HCT116 (cell line): Measurements from ENCODE around the gene SORL1. TPM values are rescaled to one million over a fixed set of nuclear protein-coding genes. Genes with fewer than 3 reads are reported as not detected.

Source experiments
- ATAC-seq: fragments of 200-7000 bp; cut with Tn5 transposase; 2 replicates; pipeline ENCODE4 v1.9.1; 2020; ENCODE audit warnings: mild to moderate bottlenecking, moderate library complexity
- BruUV-seq: library from RNA; stranded (reverse); fragments of 400-500 nt; replicated peaks from 2 replicates; lab custom pipeline; 2021; lab: Mats Ljungman, UMichigan
- CTCF ChIA-PET: fragments of 300-600 bp; sonication (Branson Sonifier 250); formaldehyde crosslinking; loops from one replicate; lab custom pipeline; 2021; ENCODE audit warnings: antibody characterized with exemption; lab: Charles Lee
- POLR2A ChIA-PET: fragments of 300-600, 350-600 bp; sonication (Branson Sonifier 250); formaldehyde crosslinking; loops from one replicate; lab custom pipeline; 2021; ENCODE audit warnings: antibody characterized with exemption; lab: Charles Lee
- RAD21 ChIA-PET, 2 experiments: fragments of 300-600 bp; sonication (Branson Sonifier 250); formaldehyde crosslinking; loops; one replicate each; lab custom pipeline; 2023; ENCODE audit warnings: low total read pairs in 2 of 2; ENCODE audit not compliant: uncharacterized antibody in 2 of 2, unreplicated experiment in 2 of 2, low non-redundant PET in 1 of 2; lab: Charles Lee
- DNase-seq: peaks from one replicate; pipeline ENCODE4 v3.0.0-alpha.2; 2010; ENCODE audit warnings: low read depth, low spot score
- H2AFZ ChIP-seq: fragments of 200-600 bp; shearing (Covaris generic), sonication (generic); 2 replicates; pipeline ENCODE4 v1.6.1; 2017; ENCODE audit warnings: low read depth, mixed run types, mixed read lengths, antibody characterized with exemption, low read length; ENCODE audit not compliant: poor library complexity, severe bottlenecking
- H3K27ac ChIP-seq: 2 replicates; pipeline ENCODE4 v1.5.1; 2012; ENCODE audit warnings: low read depth, low read length
- H3K27me3 ChIP-seq: fragments of 200-600 bp; sonication (generic); 2 replicates; pipeline ENCODE4 v1.6.1; 2016; ENCODE audit warnings: mixed run types, low read length, mixed read lengths; ENCODE audit not compliant: insufficient read depth
- H3K36me3 ChIP-seq, 2 experiments: fragments of 200-500 bp in 1 of 2; fragments of 200-600 bp in 1 of 2; sonication (Bioruptor generic) in 1 of 2; sonication (generic) in 1 of 2; 2 replicates each; pipeline versions ENCODE4 v1.5.1 to v1.6.1; 2014 to 2016; ENCODE audit warnings: low read length in 2 of 2, inconsistent platforms in 1 of 2, mixed read lengths in 1 of 2, mixed run types in 1 of 2; ENCODE audit not compliant: insufficient read depth in 2 of 2, control insufficient read depth in 1 of 2
- H3K4me1 ChIP-seq, 2 experiments: fragments of 200-600 bp in 1 of 2; sonication (generic) in 1 of 2; 2 replicates each; pipeline versions ENCODE4 v1.5.1 to v1.6.1; 2012 to 2017; ENCODE audit warnings: low read length in 2 of 2, inconsistent platforms in 1 of 2, mild to moderate bottlenecking in 1 of 2, mixed read lengths in 1 of 2, mixed run types in 1 of 2, moderate library complexity in 1 of 2; ENCODE audit not compliant: insufficient read depth in 2 of 2, control insufficient read depth in 1 of 2
- H3K4me2 ChIP-seq: fragments of 200-600 bp; sonication (generic); 2 replicates; pipeline ENCODE4 v1.6.1; 2017; ENCODE audit warnings: mixed run types, low read length, mixed read lengths
- H3K4me3 ChIP-seq, 2 experiments: fragments of 200-600 bp in 1 of 2; sonication (generic) in 1 of 2; replicated peaks in 1 of 2; 2 replicates each; pipeline ENCODE4 v1.5.1; 2011 to 2016; ENCODE audit warnings: low read length in 2 of 2, control low read depth in 1 of 2, low read depth in 1 of 2, mild to moderate bottlenecking in 1 of 2, mixed read lengths in 1 of 2, mixed run types in 1 of 2
- H3K79me2 ChIP-seq: fragments of 200-600 bp; sonication (generic); 2 replicates; pipeline ENCODE4 v1.6.1; 2017; ENCODE audit warnings: mild to moderate bottlenecking, mixed run types, low read length, moderate library complexity, mixed read lengths; ENCODE audit not compliant: insufficient read depth
- H3K9ac ChIP-seq: fragments of 200-600 bp; sonication (generic); 2 replicates; pipeline ENCODE4 v1.6.1; 2016; ENCODE audit warnings: low read length, mixed read lengths
- H3K9me2 ChIP-seq: fragments of 200-600 bp; sonication (generic), shearing (Covaris generic); 2 replicates; pipeline ENCODE4 v1.6.1; 2017; ENCODE audit warnings: mixed run types, mild to moderate bottlenecking, moderate library complexity; ENCODE audit not compliant: insufficient read depth
- H3K9me3 ChIP-seq, 2 experiments: fragments of 200-500 bp in 1 of 2; fragments of 200-600 bp in 1 of 2; sonication (Bioruptor generic) in 1 of 2; sonication (generic) in 1 of 2; 2 replicates each; pipeline ENCODE4 v1.6.1; 2014 to 2017; ENCODE audit warnings: low read length in 2 of 2, mixed read lengths in 2 of 2, inconsistent platforms in 1 of 2, low read depth in 1 of 2, mild to moderate bottlenecking in 1 of 2, mixed run types in 1 of 2, moderate library complexity in 1 of 2; ENCODE audit not compliant: control insufficient read depth in 1 of 2, insufficient read depth in 1 of 2
- H4K20me1 ChIP-seq: fragments of 200-600 bp; sonication (generic), shearing (Covaris generic); 2 replicates; pipeline ENCODE4 v1.6.1; 2017; ENCODE audit warnings: mixed run types, mild to moderate bottlenecking, moderate library complexity; ENCODE audit not compliant: insufficient read depth
- CBX3 ChIP-seq: IDR thresholded peaks from 2 replicates; pipeline ENCODE4 v1.6.1; 2012; ENCODE audit warnings: low read depth
- CEBPB ChIP-seq: IDR thresholded peaks from 2 replicates; pipeline ENCODE4 v1.6.1; 2012; ENCODE audit warnings: low read depth
- CTCF ChIP-seq, 3 experiments: fragments of 200-600 bp in 1 of 3; sonication (generic) in 1 of 3; IDR thresholded peaks in 2 of 3; conservative IDR thresholded peaks in 1 of 3; 2 replicates each; pipeline ENCODE4 v1.5.1; 2012 to 2017; ENCODE audit warnings: low read depth in 2 of 3, low read length in 2 of 3, antibody characterized with exemption in 1 of 3, borderline replicate concordance in 1 of 3, control low read depth in 1 of 3, mild to moderate bottlenecking in 1 of 3, mixed read lengths in 1 of 3, mixed run types in 1 of 3, moderate library complexity in 1 of 3; ENCODE audit not compliant: insufficient read depth in 1 of 3
- EGR1 ChIP-seq: IDR thresholded peaks from 2 replicates; pipeline ENCODE4 v1.6.1; 2012; ENCODE audit warnings: low read depth
- ELF1 ChIP-seq: IDR thresholded peaks from 2 replicates; pipeline ENCODE4 v1.6.1; 2012; ENCODE audit warnings: low read depth, borderline replicate concordance
- EZH2phosphoT487 ChIP-seq: fragments of 200-600 bp; IDR thresholded peaks from 2 replicates; pipeline ENCODE4 v1.6.1; 2018; ENCODE audit warnings: antibody characterized with exemption, borderline replicate concordance
- MAX ChIP-seq: IDR thresholded peaks from 2 replicates; pipeline ENCODE4 v1.6.1; 2012
- POLR2A ChIP-seq: IDR thresholded peaks from 2 replicates; pipeline ENCODE4 v1.7.0; 2011; ENCODE audit warnings: borderline replicate concordance; ENCODE audit not compliant: insufficient read depth, insufficient read length; ENCODE audit errors: extremely low read depth
- RAD21 ChIP-seq: IDR thresholded peaks from 2 replicates; pipeline ENCODE4 v1.6.1; 2012; ENCODE audit warnings: low read depth, mild to moderate bottlenecking
- REST ChIP-seq: IDR thresholded peaks from 2 replicates; pipeline ENCODE4 v1.6.1; 2012; ENCODE audit warnings: low read depth
- SP1 ChIP-seq: IDR thresholded peaks from 2 replicates; pipeline ENCODE4 v1.6.1; 2012; ENCODE audit warnings: low read depth
- SRF ChIP-seq: IDR thresholded peaks from 2 replicates; pipeline ENCODE4 v1.6.1; 2012; ENCODE audit warnings: low read depth
- TCF7L2 ChIP-seq: IDR thresholded peaks from 2 replicates; pipeline ENCODE4 v1.7.0; 2011; ENCODE audit warnings: borderline replicate concordance, inconsistent platforms; ENCODE audit not compliant: insufficient read depth, insufficient read length; ENCODE audit errors: extremely low read depth
- YY1 ChIP-seq: IDR thresholded peaks from 2 replicates; pipeline ENCODE4 v1.6.1; 2011; ENCODE audit warnings: low read length, low read depth, moderate library complexity, mild to moderate bottlenecking; ENCODE audit not compliant: insufficient replicate concordance; ENCODE audit errors: extremely low read depth
- ZBTB33 ChIP-seq: IDR thresholded peaks from 2 replicates; pipeline ENCODE4 v1.6.1; 2011; ENCODE audit warnings: mild to moderate bottlenecking, low read length, moderate library complexity; ENCODE audit not compliant: insufficient replicate concordance; ENCODE audit errors: extremely low read depth
- ZFX ChIP-seq: fragments of 450-650 bp; IDR thresholded peaks from 2 replicates; pipeline ENCODE4 v1.6.1; 2017
- ZNF274 ChIP-seq: fragments of 200-500 bp; sonication (Bioruptor generic); IDR thresholded peaks from 2 replicates; pipeline ENCODE4 v1.6.1; 2014; ENCODE audit warnings: mild to moderate bottlenecking, low read depth, low read length, inconsistent platforms
- intact Hi-C: fragments of 100-400 bp; cut with micrococcal nuclease; formaldehyde crosslinking; loops from 2 replicates; pipeline ENCODE4 v1.10.0; 2022
- total RNA-seq: library from RNA; stranded (reverse); gene quantifications from one replicate; pipeline ENCODE4 v1.2.1, GENCODE V29; 2021; ENCODE audit not compliant: unreplicated experiment

The SORL1 gene
- total RNA-seq, 1 experiment from 2014 or later = 17.4 TPM

GRCh38 chr11:121654259-121654842 lies 202.2 kb downstream of the SORL1 start:
- no TSS peak for BruUV-seq
- Histone ChIP-seq H4K20me1 (no peaks in the 10 kb centered on the region), H3K27ac (no peak overlapping the region), H3K9me3 (no peaks in the 10 kb centered on the region), H3K27me3 (no peaks in the 10 kb centered on the region), H3K36me3 (no peaks in the 10 kb centered on the region)
- no peak for ATAC-seq
- intact Hi-C loops = loop anchor here (10.0 kb wide), 1 partner anchor 930 kb away; no protein-coding TSS in a partner anchor
- TF ChIP-seq REST = no peak
- no peak for TF ChIP-seq ZBTB33
- no peak for TF ChIP-seq TCF7L2
- no peak for TF ChIP-seq YY1
- no peak for TF ChIP-seq EZH2phosphoT487
- TF ChIP-seq ELF1 = no peak
- no peak for TF ChIP-seq CBX3
- no peak for TF ChIP-seq SP1
- no peak for TF ChIP-seq ZFX
- TF ChIP-seq SRF = no peak
- no peak for TF ChIP-seq RAD21
- no peak for TF ChIP-seq POLR2A
- no peak for TF ChIP-seq MAX
- no peak for TF ChIP-seq ZNF274
- no peak for TF ChIP-seq CEBPB
- no peak for TF ChIP-seq CTCF (IDR thresholded peaks at IDR 0.05 in 2 of 3, conservative IDR thresholded peaks at IDR 0.05 in 1 of 3; ENCODE audit: borderline replicate concordance in 1 of 3, insufficient read depth in 1 of 3, low read depth in 2 of 3, low read length in 2 of 3)
- TF ChIP-seq EGR1 = no peak
- TF ChIP-seq, all 23 proteins: peak for 0
- H3K4me2 ChIP-seq = no peak overlapping the region
- RAD21 ChIA-PET = interaction anchor here in 1 of 2 experiments (2.3 kb wide), 1 partner anchor 851 kb away, joined by 9 read pairs; no protein-coding TSS in a partner anchor
- H3K4me3 ChIP-seq = no peak overlapping the region
- DNase-seq = no peak
- no peaks in the 10 kb centered on the region for H3K79me2 ChIP-seq
- H2AFZ ChIP-seq = no peak overlapping the region
- no peak overlapping the region for H3K9ac ChIP-seq
- no peaks in the 10 kb centered on the region for H3K9me2 ChIP-seq
- peaks cover 19 to 27% of the 10 kb centered on the region in 2 experiments for H3K4me1 ChIP-seq
- POLR2A ChIA-PET = interaction anchor here (1.0 kb wide), 1 partner anchor 851 kb away, joined by 5 read pairs; no protein-coding TSS in a partner anchor
- CTCF ChIA-PET = interaction anchor here (0.8 to 5.5 kb wide), 5 partner anchors 9 to 851 kb away, joined by 3 to 54 read pairs (median 7); no protein-coding TSS in a partner anchor
